NOMO-1 treated with DMSO at 0.1 percent for 48 hours (cell line): Measurements from ENCODE around the gene ANKRA2.
"Not testable (repeated sequence)": the region's sequence is repeated elsewhere in the genome, so short reads cannot be mapped to it uniquely, and the experiment has no call there.

ENCODE experiments used
- DNase-seq: peaks from one replicate; lab custom pipeline; 2025; ENCODE audit not compliant: unreplicated experiment; lab: John Stamatoyannopoulos, UW

The ANKRA2 gene

DNA sequence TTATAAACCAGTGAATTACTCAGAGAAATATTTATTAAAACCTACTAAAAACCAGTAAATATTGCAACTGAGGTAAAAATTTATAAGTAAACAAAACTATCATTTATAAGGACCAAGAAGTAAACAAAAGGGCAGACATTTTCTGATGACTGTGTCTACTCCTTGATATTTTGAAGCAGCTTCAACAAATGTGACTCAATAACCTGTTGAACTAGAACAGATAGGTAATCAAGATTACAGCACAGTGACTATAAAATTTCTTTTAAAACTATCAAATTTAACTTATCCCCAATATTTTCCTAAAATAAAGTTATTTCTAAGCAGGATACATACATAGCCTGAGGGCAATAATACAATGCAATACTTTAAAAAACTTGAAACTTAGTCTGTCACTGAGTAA is 12.8 kb downstream of the ANKRA2 start:
- DNase-seq = no peak

GRCh38 chr5:73550016-73550415 is 15.4 kb downstream of the ANKRA2 start:
- DNase-seq = no peak

- no peak for DNase-seq
These were observed 20.0 kb downstream of the ANKRA2 start for GRCh38 chr5:73545403-73545779.

GRCh38 chr5:73544429-73545402 is 20.7 kb downstream of the ANKRA2 start:
- no peak for DNase-seq

DNA sequence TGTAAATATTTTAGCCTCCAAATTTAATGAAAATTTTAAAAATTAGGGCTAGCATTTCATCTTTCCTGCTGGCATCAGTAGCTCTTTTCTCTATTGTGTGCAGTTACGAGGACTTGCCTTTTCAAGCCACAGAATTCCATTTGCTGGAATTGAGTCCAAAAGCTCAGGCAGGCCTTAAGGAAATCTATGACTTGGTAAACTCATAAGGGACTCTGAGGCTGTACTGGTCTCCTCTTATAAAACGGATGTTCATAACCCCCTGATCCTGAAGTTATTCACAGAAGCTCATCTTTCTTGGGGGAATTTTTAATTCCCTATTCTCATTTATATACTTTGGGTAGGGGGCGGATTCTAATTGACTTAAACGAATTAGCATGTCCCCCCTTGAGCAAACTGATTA is 23.4 kb downstream of the ANKRA2 start:
- no peak for DNase-seq

GRCh38 chr5:73540192-73540591 is 25.2 kb downstream of the ANKRA2 start:
- no peak for DNase-seq

DNA sequence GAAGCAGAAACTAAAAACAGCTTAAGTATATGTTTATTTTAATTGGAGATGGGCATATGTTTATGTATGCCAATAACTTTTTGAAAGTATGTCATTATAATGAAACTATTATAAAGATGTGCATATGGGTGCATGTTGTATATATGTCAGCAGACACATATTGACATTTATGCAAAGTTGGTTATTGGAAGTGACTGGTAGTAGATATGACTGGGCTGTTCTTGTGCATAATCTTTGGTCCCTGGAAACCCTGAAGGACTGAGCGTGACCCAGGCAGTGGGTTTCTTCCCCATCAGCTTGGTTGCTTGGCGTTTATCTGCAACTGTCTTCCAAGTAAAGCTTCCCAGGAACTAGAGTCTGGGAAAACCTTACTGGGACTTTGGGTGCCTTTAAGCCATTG is 25.7 kb downstream of the ANKRA2 start:
- no peak for DNase-seq

GRCh38 chr5:73534971-73535370 is 30.5 kb downstream of the ANKRA2 start:
- no peak for DNase-seq

- DNase-seq = no peak
These were observed 31.3 kb downstream of the ANKRA2 start for GRCh38 chr5:73534011-73534644.

DNA sequence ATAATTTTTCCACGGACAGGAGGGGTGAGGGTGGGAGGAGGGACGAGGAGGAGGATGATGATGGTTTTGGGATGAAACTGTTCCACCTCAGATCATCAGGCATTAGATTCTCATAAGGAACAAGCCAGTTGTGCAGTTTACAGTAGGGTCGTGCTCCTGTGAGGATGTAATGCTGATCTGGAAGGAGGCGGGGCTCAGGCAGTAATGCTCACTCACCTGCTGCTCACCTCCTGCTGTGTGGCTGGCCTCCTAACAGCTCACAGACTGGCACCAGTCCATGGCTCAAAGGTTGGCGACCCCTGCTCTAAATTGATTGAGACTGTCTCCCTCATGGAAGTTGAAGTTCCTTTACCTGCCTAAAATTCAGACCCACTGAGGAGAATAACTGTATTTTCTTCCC is 33.2 kb downstream of the ANKRA2 start:
- DNase-seq = no peak

GRCh38 chr5:73531356-73531755 is 34.1 kb downstream of the ANKRA2 start:
- no peak for DNase-seq

- DNase-seq = no peak
These were observed 36.4 kb downstream of the ANKRA2 start for GRCh38 chr5:73529081-73529480.

DNA sequence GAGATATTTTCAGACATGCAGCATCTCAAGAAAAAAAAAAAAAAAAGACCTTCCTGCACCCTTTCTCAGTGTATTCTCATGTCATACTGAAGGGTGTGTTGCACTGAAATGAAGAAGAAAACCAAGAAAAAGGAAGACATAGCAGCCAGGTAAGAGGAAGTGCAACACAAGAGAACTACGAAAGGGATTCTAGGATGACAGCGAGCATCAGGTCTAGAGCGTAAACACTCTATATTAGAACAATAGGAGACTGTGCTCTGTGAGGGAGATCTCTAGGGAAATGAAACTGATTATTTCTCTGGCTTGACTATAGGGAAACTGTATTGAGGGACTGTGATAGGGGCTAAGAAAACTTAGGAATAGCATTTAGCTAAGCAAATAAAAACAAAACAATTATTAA is 37.2 kb downstream of the ANKRA2 start:
- DNase-seq = peak; percentile 29

DNA sequence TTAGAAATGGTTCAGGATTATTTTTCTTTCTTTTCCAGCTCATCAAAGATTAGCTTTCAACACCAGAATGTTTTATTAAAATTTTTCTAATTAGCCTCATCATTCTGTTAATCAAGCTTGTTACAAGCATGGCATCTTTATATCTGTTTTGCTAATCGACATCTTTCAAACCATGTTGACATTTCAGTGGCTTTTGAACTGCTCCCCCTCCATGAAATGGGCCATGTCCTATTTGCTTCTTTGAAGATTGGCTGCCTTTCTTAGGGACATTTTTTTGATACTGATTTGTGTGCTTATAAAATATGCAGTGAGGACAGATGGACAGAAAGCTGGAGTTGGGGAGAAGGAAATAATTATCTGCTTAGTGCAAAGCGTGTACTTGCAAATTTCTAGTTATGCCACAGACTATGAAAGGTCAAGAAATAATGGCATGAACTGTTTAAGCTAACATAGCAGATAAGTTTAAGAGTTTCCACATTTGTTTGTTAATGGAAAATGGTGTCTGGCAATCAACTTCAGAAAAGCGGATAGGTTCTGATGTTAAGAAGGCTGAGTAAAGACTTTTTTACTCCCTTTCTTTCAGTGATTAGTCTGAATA is 39.7 kb downstream of the ANKRA2 start:
- DNase-seq = no peak

DNA sequence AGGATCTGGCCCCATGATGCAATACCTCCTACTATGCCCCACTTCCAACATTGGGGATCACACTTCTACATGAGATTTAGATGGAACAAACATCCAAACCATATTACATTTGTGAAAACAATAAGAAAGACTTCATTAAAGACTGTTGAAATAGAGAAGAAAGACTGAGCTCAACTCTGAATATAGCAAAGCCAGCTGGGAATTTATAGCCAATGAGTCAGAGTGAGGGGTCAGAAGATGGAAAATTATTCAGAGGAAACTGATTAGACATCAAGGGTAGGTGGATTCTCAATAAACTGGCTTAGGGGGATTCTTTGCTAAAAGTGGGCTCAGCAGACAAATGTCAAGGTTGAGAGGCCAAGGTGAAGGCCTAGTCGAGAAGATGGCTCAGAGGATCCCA is 41.6 kb downstream of the ANKRA2 start:
- DNase-seq = no peak

GRCh38 chr5:73522989-73523388 is 42.5 kb downstream of the ANKRA2 start:
- DNase-seq = no peak

GRCh38 chr5:73519531-73520283 is 45.7 kb downstream of the ANKRA2 start:
- DNase-seq = peak; percentile 68

GRCh38 chr5:73515232-73515631 is 50.2 kb downstream of the ANKRA2 start:
- DNase-seq = no peak

DNA sequence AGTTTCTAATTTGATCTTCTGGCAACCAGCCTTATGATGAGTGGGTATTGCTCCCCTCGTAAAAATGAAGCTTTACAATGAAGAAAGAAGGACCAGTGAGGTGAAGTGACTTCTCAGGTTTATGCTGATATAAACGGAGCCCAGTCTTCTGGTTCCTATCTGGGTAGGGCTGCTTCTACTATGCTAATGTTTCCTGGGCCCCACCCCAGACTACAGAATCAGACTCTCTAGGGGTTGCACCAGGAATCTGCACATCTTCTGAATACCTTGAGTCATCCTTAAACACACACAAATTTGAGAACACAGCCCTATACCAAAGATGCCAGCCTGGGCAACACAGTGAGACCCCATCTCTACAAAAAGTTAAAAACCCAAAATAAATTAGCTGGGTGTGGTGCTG is 51.0 kb downstream of the ANKRA2 start:
- no peak for DNase-seq

GRCh38 chr5:73513996-73514395 is 51.4 kb downstream of the ANKRA2 start:
- DNase-seq = no peak

DNA sequence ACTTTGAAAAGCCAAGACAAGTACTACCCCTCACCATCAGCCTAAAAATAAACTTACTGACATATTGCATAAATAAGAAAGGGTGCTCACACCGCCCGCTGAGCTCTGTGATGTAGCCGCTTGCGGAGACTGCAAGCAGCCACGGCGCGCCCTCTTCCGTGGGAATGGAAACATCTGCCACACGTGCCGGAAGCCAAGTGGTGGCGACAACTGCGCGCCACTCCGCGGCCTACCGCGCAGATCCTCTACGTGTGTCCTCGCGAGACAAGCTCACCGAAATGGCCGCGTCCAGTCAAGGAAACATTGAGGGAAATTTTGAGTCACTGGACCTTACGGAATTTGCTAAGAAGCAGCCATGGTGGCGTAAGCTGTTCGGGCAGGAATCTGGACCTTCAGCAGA is 56.9 kb downstream of the ANKRA2 start:
- DNase-seq = not testable (repeated sequence)
